HL-60 (cell line): ENCODE results near the gene FGD6.

Experiments used
- DNase-seq, 2 experiments: peaks; one replicate each; pipeline ENCODE4 v3.0.0-alpha.2; 2010 to 2020; ENCODE audit warnings: low read depth in 1 of 2, low spot score in 1 of 2
- H3K27ac ChIP-seq: fragments of 250-450 bp; sonication (Bioruptor Pico); replicated peaks from 2 replicates; pipeline ENCODE4 v1.5.1; 2020; ENCODE audit warnings: mild to moderate bottlenecking, moderate library complexity
- H3K27me3 ChIP-seq: fragments of 250-450 bp; sonication (Bioruptor Pico); 2 replicates; pipeline ENCODE4 v1.5.1; 2021; ENCODE audit warnings: mild to moderate bottlenecking, moderate library complexity; ENCODE audit not compliant: insufficient read depth, poor library complexity, severe bottlenecking
- H3K4me3 ChIP-seq: replicated peaks from 2 replicates; pipeline ENCODE4 v1.5.1; 2011; ENCODE audit warnings: mild to moderate bottlenecking, control low read depth, low read length; ENCODE audit not compliant: insufficient read depth
- CTCF ChIP-seq: IDR thresholded peaks from one replicate; pipeline ENCODE4 v1.5.1; 2011; ENCODE audit warnings: low read length, control low read depth, inconsistent platforms; ENCODE audit not compliant: insufficient read depth
- GABPA ChIP-seq: IDR thresholded peaks from 2 replicates; pipeline ENCODE4 v1.6.1; 2012; ENCODE audit warnings: low read depth
- POLR2AphosphoS5 ChIP-seq: IDR thresholded peaks from 2 replicates; pipeline ENCODE4 v1.6.1; 2012; ENCODE audit warnings: low read depth
- REST ChIP-seq: IDR thresholded peaks from 2 replicates; pipeline ENCODE4 v1.6.1; 2012; ENCODE audit warnings: low read depth; ENCODE audit not compliant: insufficient replicate concordance
- SPI1 ChIP-seq: IDR thresholded peaks from 2 replicates; pipeline ENCODE4 v1.6.1; 2012; ENCODE audit warnings: low read depth, mild to moderate bottlenecking, borderline replicate concordance

FGD6 gene

GRCh38 chr12:95218150-95219133 lies 1.2 kb upstream of the FGD6 start:
- H3K27ac ChIP-seq = peak overlapping the region; percentile 83
- TF ChIP-seq REST = peak; percentile 2
- no peak for TF ChIP-seq SPI1
- no peak for TF ChIP-seq GABPA
- TF ChIP-seq POLR2AphosphoS5 = no peak
- no peak for TF ChIP-seq CTCF
- DNase-seq = peak in 1 of 2 experiments; percentile 45
- peak overlapping the region; percentile 80 for H3K4me3 ChIP-seq
- no peaks in the 10 kb centered on the region for H3K27me3 ChIP-seq

GRCh38 chr12:95216711-95217376 lies 423 bp downstream of the FGD6 start:
- peak overlapping the region; percentile 91 for H3K4me3 ChIP-seq
- peak overlapping the region; percentile 51 for H3K27ac ChIP-seq
- DNase-seq = no peak
- TF ChIP-seq POLR2AphosphoS5 (no peak), SPI1 (no peak)
- no peaks in the 10 kb centered on the region for H3K27me3 ChIP-seq

GRCh38 chr12:95215949-95216348 lies 1.3 kb downstream of the FGD6 start:
- no peak overlapping the region for H3K27ac ChIP-seq
- TF ChIP-seq POLR2AphosphoS5 (no peak), GABPA (no peak), CTCF (no peak), REST (no peak), SPI1 (no peak)
- H3K4me3 ChIP-seq = no peak overlapping the region
- no peak for DNase-seq
- no peaks in the 10 kb centered on the region for H3K27me3 ChIP-seq

GRCh38 chr12:95214466-95214865 lies 2.8 kb downstream of the FGD6 start:
- no peak overlapping the region for H3K4me3 ChIP-seq
- H3K27ac ChIP-seq = no peak overlapping the region

More at GRCh38 chr12:95214466-95214865, 2.8 kb downstream of the FGD6 start:
- TF ChIP-seq SPI1 (no peak), CTCF (no peak)
- no peak for DNase-seq
- no peaks in the 10 kb centered on the region for H3K27me3 ChIP-seq
